CD4-positive, alpha-beta T cell treated with Interleukin-17A for 4 hours (primary cell): ENCODE data around the gene ZKSCAN4.

Experiments used
- DNase-seq: peaks from one replicate; pipeline ENCODE4 v3.0.0-alpha.2; 2020; ENCODE audit warnings: mixed read lengths

The ZKSCAN4 gene

DNA sequence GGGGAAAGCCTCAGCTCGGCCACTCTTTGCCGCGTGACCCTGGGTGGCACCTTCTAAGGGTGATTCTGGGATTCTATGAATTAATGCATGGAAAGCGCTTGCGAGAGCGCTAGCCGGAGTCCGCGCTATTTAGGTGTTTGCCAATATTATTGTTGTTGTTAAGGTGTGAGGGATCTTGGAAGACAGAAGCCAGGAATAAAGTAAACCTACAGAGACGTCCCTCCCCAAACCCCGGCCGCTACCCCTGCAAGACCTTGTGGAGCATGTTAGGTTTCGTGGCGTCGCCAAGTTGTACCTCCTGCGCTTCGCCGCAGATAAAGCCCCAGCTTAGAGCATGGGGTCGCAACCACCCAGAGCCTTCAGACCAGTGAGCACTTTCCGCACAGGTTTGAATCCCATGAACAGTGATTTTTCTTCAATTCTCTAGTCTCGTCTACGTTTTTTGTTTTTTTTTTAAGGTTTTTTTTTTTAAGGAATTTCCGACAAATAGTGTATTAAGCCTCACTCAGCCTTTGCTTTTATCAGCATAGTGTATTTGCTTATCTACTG is 43.9 kb downstream of the ZKSCAN4 start:
- DNase-seq = peak; percentile 2

DNA sequence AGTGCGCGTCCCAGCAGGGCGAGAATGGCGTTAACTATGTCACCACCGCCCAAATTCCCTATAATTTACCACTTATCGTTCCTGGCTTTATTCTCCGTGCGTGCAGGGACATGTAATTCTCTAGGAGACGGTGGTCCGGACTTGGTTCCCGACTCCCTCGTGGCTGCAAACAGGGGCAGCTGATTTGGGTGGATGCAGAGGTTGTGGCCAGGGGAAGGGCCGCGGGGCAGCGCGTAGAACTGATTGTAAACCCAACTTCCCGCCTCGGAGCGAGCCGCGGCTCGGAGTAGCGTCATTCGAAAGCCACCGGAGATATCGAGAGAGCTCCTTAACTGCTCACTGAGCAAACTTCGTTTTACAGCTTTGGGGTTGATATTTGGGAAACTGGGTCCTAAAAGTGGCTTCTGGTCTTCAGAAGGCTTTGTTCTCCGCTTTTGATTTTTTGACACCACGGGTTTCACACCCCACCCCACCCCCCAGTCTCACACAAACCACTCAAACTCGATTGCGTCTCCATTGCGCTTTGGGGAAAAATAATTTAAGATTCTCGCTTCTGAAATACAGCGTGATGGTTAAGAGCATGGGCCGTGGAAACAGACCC is 44.5 kb downstream of the ZKSCAN4 start:
- peak; percentile 13 for DNase-seq

DNA sequence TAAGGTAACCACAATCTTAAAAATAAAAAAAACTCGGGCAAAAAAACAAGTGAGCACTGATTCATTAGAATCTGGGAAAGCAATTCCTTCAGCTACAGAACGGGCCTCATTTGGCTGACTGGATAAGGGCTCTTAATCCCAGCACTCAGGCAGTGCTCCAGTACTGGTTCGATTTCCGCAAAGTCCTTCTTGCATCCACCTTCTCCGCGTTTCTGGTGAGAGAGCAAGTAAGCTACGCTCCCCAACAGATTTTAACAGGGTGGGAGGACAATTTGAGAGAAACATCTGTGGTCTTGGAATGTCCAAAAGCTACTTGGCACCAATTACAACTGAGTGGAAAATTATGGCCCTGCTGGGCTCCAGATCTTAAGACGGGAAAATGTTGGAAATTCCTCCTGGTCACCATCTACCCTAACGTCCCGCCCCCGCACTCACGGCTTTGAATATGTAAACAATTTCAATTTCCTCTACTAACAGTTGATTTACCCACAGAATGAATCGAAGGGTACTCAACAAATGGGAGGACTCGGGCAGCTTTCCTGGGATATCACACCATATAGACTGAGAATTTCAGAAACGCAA is 45.0 kb downstream of the ZKSCAN4 start:
- DNase-seq = no peak

DNA sequence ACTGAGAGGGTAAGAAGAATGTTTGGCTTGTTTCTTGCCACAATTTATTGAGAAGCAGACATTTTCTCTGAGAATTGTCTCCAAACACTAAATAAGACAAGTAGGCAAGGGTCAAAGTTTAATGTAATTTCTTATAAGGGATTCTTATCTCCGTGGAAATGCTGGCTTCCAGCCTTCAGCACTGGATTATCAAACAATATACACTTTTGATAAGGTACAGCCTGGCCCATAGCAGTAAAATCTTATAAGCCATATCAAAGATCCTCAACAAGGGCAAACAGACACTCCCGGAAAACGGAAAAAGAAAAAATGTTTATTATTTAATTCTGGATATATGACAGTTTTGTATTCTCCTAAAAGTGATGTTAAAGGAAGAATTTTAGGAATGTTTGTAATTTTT is 45.5 kb downstream of the ZKSCAN4 start:
- no peak for DNase-seq

DNA sequence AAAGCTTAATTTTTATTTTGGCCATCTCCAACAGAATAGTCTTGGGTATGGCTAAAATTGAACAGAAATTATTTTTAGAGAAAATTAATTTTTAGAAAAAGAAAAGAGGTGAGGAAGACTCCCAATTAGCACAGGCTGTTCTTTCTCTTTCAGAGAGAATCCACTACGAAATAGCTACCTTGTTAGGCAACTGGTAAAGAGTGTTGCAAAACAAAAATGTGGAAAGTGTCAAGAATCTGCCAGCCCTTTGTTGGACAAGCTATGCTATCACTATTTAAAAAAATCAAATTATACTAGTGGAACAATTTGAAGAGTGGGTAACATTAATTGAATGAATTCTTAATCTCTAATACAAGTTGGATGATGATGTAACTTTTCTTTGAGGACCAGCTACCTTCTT is 46.2 kb downstream of the ZKSCAN4 start:
- DNase-seq = no peak

DNA sequence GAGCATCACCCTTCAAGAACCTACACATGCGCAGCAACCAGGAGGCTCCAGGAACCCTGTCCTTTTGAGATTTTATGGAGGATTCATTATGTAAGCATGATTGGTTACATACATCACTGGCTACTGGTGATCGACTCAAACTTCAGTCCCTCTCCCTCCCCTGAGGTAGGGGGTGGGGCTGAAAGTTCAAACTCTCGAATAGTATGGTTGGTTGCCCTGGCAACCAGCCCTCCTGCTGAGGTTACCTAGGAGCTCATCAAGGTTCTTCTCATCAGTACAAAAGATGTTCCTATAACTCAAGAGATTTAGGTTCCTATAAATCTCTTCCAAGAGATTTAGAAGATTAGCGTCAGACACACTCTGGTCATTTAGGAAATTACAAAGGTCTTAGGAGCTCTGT is 48.9 kb downstream of the ZKSCAN4 start:
- no peak for DNase-seq

DNA sequence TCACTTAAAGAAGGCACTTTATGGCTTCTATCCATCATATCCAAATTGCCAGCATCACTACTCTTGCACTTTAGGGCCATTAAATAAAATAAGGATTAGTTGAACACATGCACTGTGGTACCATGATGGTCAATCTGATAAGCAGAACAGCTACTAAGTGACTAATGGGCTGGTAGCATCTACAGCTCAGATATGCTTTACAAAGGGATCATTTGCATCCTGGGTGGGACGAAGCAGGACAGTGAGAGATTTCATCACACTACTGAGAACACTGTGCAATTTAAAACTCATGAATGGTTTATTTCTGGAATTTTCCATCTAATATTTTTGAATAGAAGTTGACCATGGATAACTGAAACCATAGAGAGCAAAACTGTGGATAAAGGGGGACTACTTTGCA is 52.0 kb downstream of the ZKSCAN4 start:
- no peak for DNase-seq
